Mammary epithelial cell (primary cell): ENCODE measurements around the gene NFYA.

Experiments
- EZH2 ChIP-seq: IDR thresholded peaks from 2 replicates; pipeline ENCODE4 v1.6.1; 2012; ENCODE audit warnings: low read length, inconsistent platforms, borderline replicate concordance
- TF ChIP-seq, protein P1 (sequence below), 2 donors: IDR thresholded peaks in 1 of 2; conservative IDR thresholded peaks in 1 of 2; 2 replicates each; pipeline ENCODE4 v1.5.1; 2011 to 2012; ENCODE audit warnings: inconsistent platforms in 2 of 2, low read length in 2 of 2, mild to moderate bottlenecking in 2 of 2, control low read depth in 1 of 2, low read depth in 1 of 2; ENCODE audit not compliant: insufficient read depth in 1 of 2; ENCODE audit errors: extremely low read depth in 1 of 2

DNA sequence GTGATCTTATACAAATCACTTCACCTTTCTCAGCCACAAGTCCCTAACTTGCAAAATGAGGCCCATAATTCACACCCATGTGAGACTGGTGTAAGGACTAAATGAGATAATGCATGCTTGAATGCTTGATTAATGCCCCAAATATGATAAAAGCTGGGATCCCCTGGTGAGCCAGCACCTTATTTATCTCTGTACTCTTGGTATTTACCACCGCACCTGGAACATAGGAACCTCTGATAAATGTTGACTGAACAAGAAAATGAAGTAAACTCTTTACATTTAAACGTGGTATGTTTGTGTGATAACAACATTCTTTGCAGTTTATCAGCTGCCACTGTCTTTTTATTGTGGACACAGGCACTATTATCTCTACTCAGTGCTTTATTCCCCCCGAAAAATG lies 22.2 kb upstream of the NFYA start:
- TF ChIP-seq, protein P1, sequence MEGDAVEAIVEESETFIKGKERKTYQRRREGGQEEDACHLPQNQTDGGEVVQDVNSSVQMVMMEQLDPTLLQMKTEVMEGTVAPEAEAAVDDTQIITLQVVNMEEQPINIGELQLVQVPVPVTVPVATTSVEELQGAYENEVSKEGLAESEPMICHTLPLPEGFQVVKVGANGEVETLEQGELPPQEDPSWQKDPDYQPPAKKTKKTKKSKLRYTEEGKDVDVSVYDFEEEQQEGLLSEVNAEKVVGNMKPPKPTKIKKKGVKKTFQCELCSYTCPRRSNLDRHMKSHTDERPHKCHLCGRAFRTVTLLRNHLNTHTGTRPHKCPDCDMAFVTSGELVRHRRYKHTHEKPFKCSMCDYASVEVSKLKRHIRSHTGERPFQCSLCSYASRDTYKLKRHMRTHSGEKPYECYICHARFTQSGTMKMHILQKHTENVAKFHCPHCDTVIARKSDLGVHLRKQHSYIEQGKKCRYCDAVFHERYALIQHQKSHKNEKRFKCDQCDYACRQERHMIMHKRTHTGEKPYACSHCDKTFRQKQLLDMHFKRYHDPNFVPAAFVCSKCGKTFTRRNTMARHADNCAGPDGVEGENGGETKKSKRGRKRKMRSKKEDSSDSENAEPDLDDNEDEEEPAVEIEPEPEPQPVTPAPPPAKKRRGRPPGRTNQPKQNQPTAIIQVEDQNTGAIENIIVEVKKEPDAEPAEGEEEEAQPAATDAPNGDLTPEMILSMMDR (conservative IDR thresholded peaks at IDR 0.05 in 1 of 2, IDR thresholded peaks at IDR 0.05 in 1 of 2; ENCODE audit: extremely low read depth in 1 of 2, insufficient read depth in 1 of 2, low read depth in 1 of 2, low read length in 2 of 2), result no peak
- no peak for TF ChIP-seq EZH2
